ENCODE measurements around the gene NPAS3.

- no peak for TF ChIP-seq MBD4 (IDR thresholded peaks at IDR 0.05; ENCODE audit: borderline replicate concordance, low read length)
- no peak for TF ChIP-seq TP53 (CRISPR knock-in tag; conservative IDR thresholded peaks at IDR 0.05)
- no peak for TF ChIP-seq ZNF564 (CRISPR knock-in tag; IDR thresholded peaks at IDR 0.05)
- TF ChIP-seq CTCF (CRISPR knock-in tag; IDR thresholded peaks at IDR 0.05): no peak
- no peak for TF ChIP-seq ELF1 (CRISPR knock-in tag; IDR thresholded peaks at IDR 0.05)
- no peak for TF ChIP-seq MAFK (conservative IDR thresholded peaks at IDR 0.05 in 1 of 2, IDR thresholded peaks at IDR 0.05 in 1 of 2; ENCODE audit: low read length in 2 of 2)
- TF ChIP-seq ZBTB1 (CRISPR knock-in tag; IDR thresholded peaks at IDR 0.05; ENCODE audit: borderline replicate concordance): no peak
- no peak for TF ChIP-seq ZNF407 (CRISPR knock-in tag; IDR thresholded peaks at IDR 0.05; ENCODE audit: not compliant biosample characterization)
- TF ChIP-seq EZH2 (conservative IDR thresholded peaks at IDR 0.05; ENCODE audit: low read depth, low read length): no peak
- no peak for TF ChIP-seq ZBTB7A (CRISPR knock-in tag; IDR thresholded peaks at IDR 0.05)
- TF ChIP-seq MTA1 (CRISPR knock-in tag; IDR thresholded peaks at IDR 0.05; ENCODE audit: borderline replicate concordance): no peak
Measured at GRCh38 chr14:33363682-33364081, 425.0 kb downstream of the NPAS3 start.

All from HepG2 (cell line).